GM12872 (cell line): Measurements from ENCODE around the gene WASF3.

Experiments used
- CTCF ChIP-seq: IDR thresholded peaks from 3 replicates; pipeline ENCODE4 v1.5.1; 2011; ENCODE audit warnings: low read depth, mild to moderate bottlenecking, low read length, moderate library complexity; ENCODE audit not compliant: insufficient read depth

Gene WASF3

GRCh38 chr13:26660185-26660584 lies 102.7 kb downstream of the WASF3 start:
- TF ChIP-seq CTCF: no peak

- TF ChIP-seq CTCF: no peak
Measured at GRCh38 chr13:26660766-26661165, 103.3 kb downstream of the WASF3 start.

- no peak for TF ChIP-seq CTCF
Measured at GRCh38 chr13:26663791-26664190, 106.3 kb downstream of the WASF3 start.

- TF ChIP-seq CTCF: no peak
Measured at GRCh38 chr13:26664286-26664685, 106.8 kb downstream of the WASF3 start.

GRCh38 chr13:26664876-26665275 lies 107.4 kb downstream of the WASF3 start:
- TF ChIP-seq CTCF: no peak

- no peak for TF ChIP-seq CTCF
Measured at GRCh38 chr13:26668357-26669146, 111.1 kb downstream of the WASF3 start.

- no peak for TF ChIP-seq CTCF
Measured at GRCh38 chr13:26673890-26674289, 116.4 kb downstream of the WASF3 start.

- TF ChIP-seq CTCF: no peak
Measured at GRCh38 chr13:26677156-26677555, 119.7 kb downstream of the WASF3 start.
